ENCODE measurements around the gene DCAF5.

Gene DCAF5

GRCh38 chr14:69133206-69134125 lies 19.5 kb downstream of the DCAF5 start:
- TF ChIP-seq, protein P1, sequence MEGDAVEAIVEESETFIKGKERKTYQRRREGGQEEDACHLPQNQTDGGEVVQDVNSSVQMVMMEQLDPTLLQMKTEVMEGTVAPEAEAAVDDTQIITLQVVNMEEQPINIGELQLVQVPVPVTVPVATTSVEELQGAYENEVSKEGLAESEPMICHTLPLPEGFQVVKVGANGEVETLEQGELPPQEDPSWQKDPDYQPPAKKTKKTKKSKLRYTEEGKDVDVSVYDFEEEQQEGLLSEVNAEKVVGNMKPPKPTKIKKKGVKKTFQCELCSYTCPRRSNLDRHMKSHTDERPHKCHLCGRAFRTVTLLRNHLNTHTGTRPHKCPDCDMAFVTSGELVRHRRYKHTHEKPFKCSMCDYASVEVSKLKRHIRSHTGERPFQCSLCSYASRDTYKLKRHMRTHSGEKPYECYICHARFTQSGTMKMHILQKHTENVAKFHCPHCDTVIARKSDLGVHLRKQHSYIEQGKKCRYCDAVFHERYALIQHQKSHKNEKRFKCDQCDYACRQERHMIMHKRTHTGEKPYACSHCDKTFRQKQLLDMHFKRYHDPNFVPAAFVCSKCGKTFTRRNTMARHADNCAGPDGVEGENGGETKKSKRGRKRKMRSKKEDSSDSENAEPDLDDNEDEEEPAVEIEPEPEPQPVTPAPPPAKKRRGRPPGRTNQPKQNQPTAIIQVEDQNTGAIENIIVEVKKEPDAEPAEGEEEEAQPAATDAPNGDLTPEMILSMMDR (IDR thresholded peaks at IDR 0.05; ENCODE audit: low read depth, low read length), result no peak
- DNase-seq (ENCODE audit: low read depth, low spot score), result peak; percentile 72
- no peak overlapping the region for H3K4me3 ChIP-seq (ENCODE audit: low read depth, low read length)
- in situ Hi-C loops (cut with HindIII; ENCODE audit: low sequenced_read_pairs), result no loop called here

DNA sequence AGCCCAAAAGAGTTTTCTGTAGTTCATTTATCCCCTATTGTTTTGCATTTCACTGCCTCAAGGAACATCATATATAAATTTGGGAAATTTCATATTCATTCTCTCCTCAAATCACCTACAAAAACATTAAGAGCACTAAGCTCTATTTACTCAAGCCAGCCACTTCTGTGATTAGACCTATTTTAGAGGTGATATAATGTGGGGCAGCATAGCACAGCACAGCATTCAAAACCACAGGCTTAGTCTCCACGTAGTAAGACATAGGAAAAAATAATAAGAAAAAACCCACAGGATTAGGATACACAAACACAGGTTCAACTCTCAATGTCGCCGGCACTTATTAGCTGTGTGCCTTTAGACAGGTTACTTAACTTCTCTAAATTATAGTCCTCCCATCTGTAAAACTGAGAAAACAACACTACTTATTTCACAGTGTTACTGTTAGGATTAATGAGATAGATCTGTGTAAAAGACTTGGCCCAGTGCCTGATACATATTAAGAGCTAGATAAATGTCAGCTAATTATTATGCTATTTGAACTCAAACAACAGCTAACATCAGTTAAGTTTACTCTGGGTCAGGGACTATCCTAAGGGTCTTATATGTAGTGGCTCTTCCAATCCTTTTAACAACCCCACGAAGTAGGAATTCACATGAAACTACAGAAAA lies 20.3 kb downstream of the DCAF5 start:
- peak; percentile 55 for DNase-seq (ENCODE audit: low read depth, low spot score)
- H3K4me3 ChIP-seq (ENCODE audit: low read depth, low read length), result no peak overlapping the region
- TF ChIP-seq, protein P1 (IDR thresholded peaks at IDR 0.05; ENCODE audit: low read depth, low read length), result no peak
- in situ Hi-C loops (cut with HindIII; ENCODE audit: low sequenced_read_pairs), result no loop called here

DNA sequence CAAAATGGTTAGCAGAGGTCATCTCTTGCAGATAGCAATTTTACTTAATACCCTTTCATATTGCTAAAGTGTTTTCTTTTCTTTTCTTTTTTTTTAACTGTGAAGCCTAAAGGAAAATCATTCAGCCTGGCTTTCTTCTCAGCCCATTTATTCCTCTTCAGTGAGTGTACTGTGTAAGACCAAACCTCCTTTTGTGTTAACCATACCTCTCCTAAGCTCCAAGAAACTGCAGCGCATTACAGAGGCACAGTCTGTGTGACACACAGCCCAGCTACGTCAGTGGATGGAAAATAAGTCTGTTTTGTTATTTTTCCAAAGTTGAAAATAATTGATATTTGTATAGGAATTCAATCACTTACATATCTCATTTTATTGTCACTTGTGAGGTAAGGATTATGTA lies 21.7 kb downstream of the DCAF5 start:
- in situ Hi-C loops (cut with HindIII; ENCODE audit: low sequenced_read_pairs), result no loop called here
- no peak for DNase-seq (ENCODE audit: low read depth, low spot score)
- no peak overlapping the region for H3K4me3 ChIP-seq (ENCODE audit: low read depth, low read length)
- TF ChIP-seq, protein P1 (IDR thresholded peaks at IDR 0.05; ENCODE audit: low read depth, low read length), result no peak

- in situ Hi-C loops (cut with HindIII; ENCODE audit: low sequenced_read_pairs), result no loop called here
- H3K4me3 ChIP-seq (ENCODE audit: low read depth, low read length), result no peak overlapping the region
- DNase-seq (ENCODE audit: low read depth, low spot score), result peak; percentile 85
- TF ChIP-seq, protein P1 (IDR thresholded peaks at IDR 0.05; ENCODE audit: low read depth, low read length), result peak; percentile 95
These were observed 23.5 kb downstream of the DCAF5 start for GRCh38 chr14:69129264-69129880.

DNA sequence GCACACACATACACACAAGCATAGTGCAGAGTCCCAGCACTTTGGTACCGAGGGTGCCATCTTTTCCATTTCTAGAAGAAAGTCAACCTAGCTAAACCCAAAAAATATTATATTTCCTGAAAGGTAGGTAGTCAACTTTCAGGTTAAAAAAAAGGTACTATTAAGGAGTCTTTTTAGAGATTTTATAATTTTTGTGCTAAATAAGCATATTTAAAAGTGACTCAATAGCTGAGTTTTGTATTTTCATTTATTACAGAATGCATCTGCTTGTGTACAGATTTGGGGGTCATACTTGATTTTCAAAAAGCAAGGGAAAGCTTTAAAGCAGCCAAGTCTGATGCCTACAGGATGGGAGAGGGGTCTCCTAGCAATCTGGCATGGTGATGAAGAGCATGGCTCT lies 34.6 kb downstream of the DCAF5 start:
- TF ChIP-seq, protein P1 (IDR thresholded peaks at IDR 0.05; ENCODE audit: low read depth, low read length), result no peak
- DNase-seq (ENCODE audit: low read depth, low spot score), result no peak
- in situ Hi-C loops (cut with HindIII; ENCODE audit: low sequenced_read_pairs), result no loop called here
- H3K4me3 ChIP-seq (ENCODE audit: low read depth, low read length), result no peak overlapping the region

DNA sequence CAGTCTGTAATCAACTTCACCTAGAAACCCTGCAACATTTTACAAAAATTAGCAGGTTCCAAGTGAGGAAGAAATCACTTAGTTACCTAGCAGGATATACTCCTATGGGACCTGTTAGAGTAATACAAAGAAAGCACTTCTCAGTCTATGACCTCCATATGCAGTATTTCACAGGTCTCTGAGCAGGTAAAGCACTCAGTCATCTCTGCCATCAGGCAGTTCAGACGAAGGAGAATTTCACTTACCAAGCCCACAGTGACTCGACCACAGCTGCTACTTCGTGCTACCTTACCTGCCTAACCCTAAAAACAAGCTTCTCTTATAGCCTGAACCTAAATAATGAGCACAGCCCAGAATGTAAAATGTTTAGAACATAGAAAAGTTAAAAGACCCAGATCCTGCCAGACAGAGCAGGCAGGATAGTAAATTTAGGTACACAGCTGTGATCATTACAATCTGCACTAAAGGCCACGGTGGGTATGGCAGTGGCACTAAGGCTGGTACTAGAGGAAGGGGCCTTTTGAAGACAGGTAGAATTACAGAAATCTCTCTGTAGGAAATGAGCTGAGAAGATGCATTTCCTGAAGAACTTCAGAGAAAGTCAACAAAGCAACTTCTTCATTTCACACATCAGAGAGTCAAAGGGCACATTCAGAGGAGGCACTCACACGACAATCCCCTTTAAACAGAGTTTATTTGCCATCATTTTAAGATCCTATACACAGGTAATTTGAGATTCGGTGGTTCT lies 35.7 kb downstream of the DCAF5 start:
- in situ Hi-C loops (cut with HindIII; ENCODE audit: low sequenced_read_pairs), result no loop called here
- no peak overlapping the region for H3K4me3 ChIP-seq (ENCODE audit: low read depth, low read length)
- TF ChIP-seq, protein P1 (IDR thresholded peaks at IDR 0.05; ENCODE audit: low read depth, low read length), result no peak
- DNase-seq (ENCODE audit: low read depth, low spot score), result no peak
